IgD-negative memory B cell (primary cell): ENCODE data around the gene SHOX. TPM values are rescaled to one million over a fixed set of nuclear protein-coding genes. Genes with fewer than 3 reads are reported as not detected.

Experiments
- H3K27ac Mint-ChIP-seq, 3 donors: one replicate each; pipeline ENCODE4 v1.8.0; 2020 to 2022; ENCODE audit warnings: mild to moderate bottlenecking in 3 of 3, mixed read lengths in 3 of 3, moderate library complexity in 1 of 3
- H3K27me3 Mint-ChIP-seq: one replicate; pipeline ENCODE4 v1.8.0; 2021; ENCODE audit warnings: mixed read lengths
- H3K36me3 Mint-ChIP-seq: one replicate; pipeline ENCODE4 v1.8.0; 2020; ENCODE audit warnings: mild to moderate bottlenecking, mixed read lengths
- H3K4me1 Mint-ChIP-seq, 3 donors: one replicate each; pipeline ENCODE4 v1.8.0; 2020 to 2022; ENCODE audit warnings: mixed read lengths in 3 of 3, mild to moderate bottlenecking in 1 of 3
- H3K4me3 Mint-ChIP-seq, 4 donors: one replicate each; pipeline ENCODE4 v1.8.0; 2020 to 2022; ENCODE audit warnings: mild to moderate bottlenecking in 4 of 4, mixed read lengths in 4 of 4, moderate library complexity in 3 of 4
- H3K9me3 Mint-ChIP-seq, 3 donors: one replicate each; pipeline ENCODE4 v1.8.0; 2020 to 2021; ENCODE audit warnings: mixed read lengths in 3 of 3, mild to moderate bottlenecking in 1 of 3
- polyA plus RNA-seq: library from polyadenylated mRNA; unstranded; fragments of 300-500 nt; fragmentation: Illumina TruSeq; gene quantifications from one replicate; pipeline ENCODE4 v1.2.3, GENCODE V29; 2021

Gene SHOX
- polyA plus RNA-seq, 1 donor from 2014 or later = not detected

GRCh38 chrX:627995-628394 is 2.6 kb upstream of the SHOX start:
- Mint-ChIP-seq H3K4me3 (no peak overlapping the region), H3K27ac (no peak overlapping the region), H3K9me3 (peaks cover 0 to 5% (median 0%) of the 10 kb centered on the region in 3 donors), H3K27me3 (peaks cover 55% of the 10 kb centered on the region), H3K4me1 (peaks cover 3 to 9% (median 6%) of the 10 kb centered on the region in 3 donors), H3K36me3 (peaks cover 1% of the 10 kb centered on the region)

- peaks cover 58% of the 10 kb centered on the region for H3K27me3 Mint-ChIP-seq
- H3K36me3 Mint-ChIP-seq = no peaks in the 10 kb centered on the region
- peak overlapping the region in 1 of 4 donors; percentile 70 for H3K4me3 Mint-ChIP-seq
- peak overlapping the region in 1 of 3 donors; percentile 76 for H3K27ac Mint-ChIP-seq
- H3K9me3 Mint-ChIP-seq = peaks cover 0 to 5% (median 0%) of the 10 kb centered on the region in 3 donors
- peaks cover 0 to 6% (median 6%) of the 10 kb centered on the region in 3 donors for H3K4me1 Mint-ChIP-seq
These were observed 1.2 kb upstream of the SHOX start for GRCh38 chrX:629230-630006.

- H3K27me3 Mint-ChIP-seq = peaks cover 56% of the 10 kb centered on the region
- peaks cover 0 to 6% (median 6%) of the 10 kb centered on the region in 3 donors for H3K4me1 Mint-ChIP-seq
- no peaks in the 10 kb centered on the region for H3K36me3 Mint-ChIP-seq
- no peak overlapping the region for H3K27ac Mint-ChIP-seq
- H3K9me3 Mint-ChIP-seq = peaks cover 0 to 4% (median 0%) of the 10 kb centered on the region in 3 donors
- H3K4me3 Mint-ChIP-seq = no peak overlapping the region
These were observed 482 bp upstream of the SHOX start for GRCh38 chrX:630007-630611.

- peaks cover 58% of the 10 kb centered on the region for H3K27me3 Mint-ChIP-seq
- H3K27ac Mint-ChIP-seq = peak overlapping the region in 2 of 3 donors; percentile 35 to 50
- no peak overlapping the region for H3K4me3 Mint-ChIP-seq
- peaks cover 0 to 6% (median 6%) of the 10 kb centered on the region in 3 donors for H3K4me1 Mint-ChIP-seq
- no peaks in the 10 kb centered on the region for H3K9me3 Mint-ChIP-seq
- no peaks in the 10 kb centered on the region for H3K36me3 Mint-ChIP-seq
These were observed 1.3 kb downstream of the SHOX start for GRCh38 chrX:631802-632365.

- H3K4me1 Mint-ChIP-seq = peaks cover 0 to 4% (median under 1%) of the 10 kb centered on the region in 3 donors
- no peak overlapping the region for H3K4me3 Mint-ChIP-seq
- H3K36me3 Mint-ChIP-seq = no peaks in the 10 kb centered on the region
- H3K9me3 Mint-ChIP-seq = no peaks in the 10 kb centered on the region
- H3K27me3 Mint-ChIP-seq = peaks cover 58% of the 10 kb centered on the region
- H3K27ac Mint-ChIP-seq = peak overlapping the region in 1 of 3 donors; percentile 35
These were observed 1.9 kb downstream of the SHOX start for GRCh38 chrX:632366-633042.

GRCh38 chrX:633043-633984 is 2.7 kb downstream of the SHOX start:
- H3K36me3 Mint-ChIP-seq = no peaks in the 10 kb centered on the region
- no peak overlapping the region for H3K4me3 Mint-ChIP-seq
- H3K4me1 Mint-ChIP-seq = peaks cover 0 to 7% (median 0%) of the 10 kb centered on the region in 3 donors
- peak overlapping the region in 1 of 3 donors; percentile 56 for H3K27ac Mint-ChIP-seq
- H3K27me3 Mint-ChIP-seq = peaks cover 61% of the 10 kb centered on the region
- peaks cover 0 to 2% (median 0%) of the 10 kb centered on the region in 3 donors for H3K9me3 Mint-ChIP-seq

GRCh38 chrX:633985-634958 is 3.7 kb downstream of the SHOX start:
- Mint-ChIP-seq H3K4me3 (no peak overlapping the region), H3K27ac (peak overlapping the region in 1 of 3 donors; percentile 56), H3K9me3 (peaks cover 0 to 2% (median 0%) of the 10 kb centered on the region in 3 donors), H3K4me1 (peaks cover 0 to 7% (median 0%) of the 10 kb centered on the region in 3 donors), H3K27me3 (peaks cover 62% of the 10 kb centered on the region), H3K36me3 (no peaks in the 10 kb centered on the region)

- no peaks in the 10 kb centered on the region for H3K36me3 Mint-ChIP-seq
- H3K27ac Mint-ChIP-seq = no peak overlapping the region
- H3K4me3 Mint-ChIP-seq = no peak overlapping the region
- H3K4me1 Mint-ChIP-seq = peaks cover 0 to 7% (median 0%) of the 10 kb centered on the region in 3 donors
- peaks cover 0 to 2% (median 0%) of the 10 kb centered on the region in 3 donors for H3K9me3 Mint-ChIP-seq
- peaks cover 59% of the 10 kb centered on the region for H3K27me3 Mint-ChIP-seq
These were observed 5.0 kb downstream of the SHOX start for GRCh38 chrX:635428-636090.

- H3K9me3 Mint-ChIP-seq = peaks cover 0 to 2% (median 0%) of the 10 kb centered on the region in 3 donors
- no peak overlapping the region for H3K27ac Mint-ChIP-seq
- peaks cover 0 to 7% (median 0%) of the 10 kb centered on the region in 3 donors for H3K4me1 Mint-ChIP-seq
- H3K27me3 Mint-ChIP-seq = peaks cover 50% of the 10 kb centered on the region
- peak overlapping the region in 1 of 4 donors; percentile 58 for H3K4me3 Mint-ChIP-seq
- H3K36me3 Mint-ChIP-seq = no peaks in the 10 kb centered on the region
These were observed 6.5 kb downstream of the SHOX start for GRCh38 chrX:636981-637659.

GRCh38 chrX:637660-638481 is 7.3 kb downstream of the SHOX start:
- H3K4me3 Mint-ChIP-seq = no peak overlapping the region
- no peak overlapping the region for H3K27ac Mint-ChIP-seq
- peaks cover 0 to 7% (median 0%) of the 10 kb centered on the region in 3 donors for H3K4me1 Mint-ChIP-seq
- peaks cover 0 to 2% (median 0%) of the 10 kb centered on the region in 3 donors for H3K9me3 Mint-ChIP-seq
- no peaks in the 10 kb centered on the region for H3K36me3 Mint-ChIP-seq
- peaks cover 46% of the 10 kb centered on the region for H3K27me3 Mint-ChIP-seq

GRCh38 chrX:638482-639131 is 8.0 kb downstream of the SHOX start:
- Mint-ChIP-seq H3K4me3 (no peak overlapping the region), H3K9me3 (peaks cover 0 to 2% (median 0%) of the 10 kb centered on the region in 3 donors), H3K36me3 (no peaks in the 10 kb centered on the region), H3K4me1 (peaks cover 0 to 7% (median 0%) of the 10 kb centered on the region in 3 donors), H3K27me3 (peaks cover 40% of the 10 kb centered on the region), H3K27ac (no peak overlapping the region)
